Muscle of back (tissue), 11 donors: Measurements from ENCODE around the gene ARHGAP6. TPM values are rescaled to one million over a fixed set of nuclear protein-coding genes. Genes with fewer than 3 reads are reported as not detected.
"Not testable (repeated sequence)": the region's sequence is repeated elsewhere in the genome, so short reads cannot be mapped to it uniquely, and the experiment has no call there.

ENCODE experiments used
- DNase-seq, 3 donors: peaks; one replicate each; pipeline versions ENCODE4 v3.0.0 to v3.0.0-alpha.2; 2013
- polyA plus RNA-seq, 10 donors: library from polyadenylated mRNA; unstranded; fragments of 120-200 nt; gene quantifications; one replicate each; pipeline ENCODE4 v1.2.1, GENCODE V29; 2013; ENCODE audit not compliant: insufficient read length in 10 of 10

ARHGAP6 gene
- polyA plus RNA-seq, 10 donors, result 7.8 to 12.5 (median 10.1) TPM

GRCh38 chrX:11533199-11533651, 132.5 kb downstream of the ARHGAP6 start:
- DNase-seq, result peak; percentile 66 to 79 (median 73)

GRCh38 chrX:11532291-11533078, 133.2 kb downstream of the ARHGAP6 start:
- DNase-seq, result peak in 2 of 3 donors; percentile 19 to 40

- peak in 2 of 3 donors; percentile 16 to 36 for DNase-seq
These were observed 134.5 kb downstream of the ARHGAP6 start for GRCh38 chrX:11531226-11531625.

GRCh38 chrX:11530621-11531020, 135.1 kb downstream of the ARHGAP6 start:
- DNase-seq, result no peak

- DNase-seq, result no peak
These were observed 137.1 kb downstream of the ARHGAP6 start for GRCh38 chrX:11528623-11529022.

GRCh38 chrX:11525685-11526084, 140.0 kb downstream of the ARHGAP6 start:
- DNase-seq, result no peak

GRCh38 chrX:11519234-11519633, 146.5 kb downstream of the ARHGAP6 start:
- not testable (repeated sequence) for DNase-seq

- no peak for DNase-seq
These were observed 155.9 kb downstream of the ARHGAP6 start for GRCh38 chrX:11509786-11510185.

- no peak for DNase-seq
These were observed 161.5 kb downstream of the ARHGAP6 start for GRCh38 chrX:11504234-11504633.

- DNase-seq, result peak; percentile 71 to 90 (median 80)
These were observed 166.4 kb downstream of the ARHGAP6 start for GRCh38 chrX:11499076-11500044.

- DNase-seq, result not testable (repeated sequence)
These were observed 174.3 kb downstream of the ARHGAP6 start for GRCh38 chrX:11491375-11491774.

- no peak for DNase-seq
These were observed 181.4 kb downstream of the ARHGAP6 start for GRCh38 chrX:11484290-11484689.

- no peak for DNase-seq
These were observed 184.7 kb downstream of the ARHGAP6 start for GRCh38 chrX:11481035-11481434.

GRCh38 chrX:11480626-11481025, 185.1 kb downstream of the ARHGAP6 start:
- DNase-seq, result no peak

- no peak for DNase-seq
These were observed 186.8 kb downstream of the ARHGAP6 start for GRCh38 chrX:11478911-11479310.

- DNase-seq, result no peak
These were observed 187.7 kb downstream of the ARHGAP6 start for GRCh38 chrX:11478026-11478425.

GRCh38 chrX:11474576-11474975, 191.1 kb downstream of the ARHGAP6 start:
- DNase-seq, result no peak

GRCh38 chrX:11474021-11474420, 191.7 kb downstream of the ARHGAP6 start:
- no peak for DNase-seq

- no peak for DNase-seq
These were observed 192.8 kb downstream of the ARHGAP6 start for GRCh38 chrX:11472879-11473278.

- DNase-seq, result no peak
These were observed 193.3 kb downstream of the ARHGAP6 start for GRCh38 chrX:11472381-11472780.

- DNase-seq, result no peak
These were observed 195.3 kb downstream of the ARHGAP6 start for GRCh38 chrX:11470250-11470974.
